ENCODE measurements around the gene ABLIM3.

DNA sequence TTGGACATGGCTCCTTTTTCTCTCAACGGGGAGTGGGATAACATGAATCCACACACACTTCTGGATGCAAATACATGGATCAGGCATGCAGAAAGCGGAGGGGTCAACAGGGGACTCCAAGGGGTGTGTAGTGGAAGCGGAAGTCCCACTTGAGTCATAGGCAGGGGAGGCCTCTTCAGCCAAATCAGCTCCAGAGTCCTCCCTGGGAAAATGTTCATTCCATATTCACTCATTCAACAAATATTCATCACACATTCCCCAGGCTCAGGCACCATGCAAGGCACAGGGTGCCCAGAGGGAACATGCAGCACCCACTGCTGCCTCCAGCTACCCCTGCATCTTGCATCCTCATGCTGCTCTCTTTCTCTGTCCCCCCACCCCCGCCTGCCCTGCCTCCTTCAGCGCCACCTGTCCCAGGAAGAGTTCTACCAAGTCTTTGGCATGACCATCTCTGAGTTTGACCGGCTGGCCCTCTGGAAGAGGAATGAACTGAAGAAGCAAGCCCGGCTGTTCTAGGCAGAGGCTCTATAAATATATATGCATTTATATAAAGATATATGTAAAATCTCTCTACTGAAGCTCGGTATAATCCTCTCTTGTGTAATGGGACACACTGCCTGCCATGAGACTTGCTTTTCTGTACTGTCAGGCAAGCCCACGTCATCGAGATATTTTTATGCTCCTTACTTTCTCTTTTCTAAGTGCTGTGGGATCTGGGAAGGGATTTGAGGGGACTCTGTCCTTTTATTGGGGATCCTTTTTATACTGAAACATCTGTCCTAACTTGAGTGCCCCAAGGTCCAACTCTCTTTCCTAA is 116.8 kb downstream of the ABLIM3 start:
- TF ChIP-seq, protein P1, sequence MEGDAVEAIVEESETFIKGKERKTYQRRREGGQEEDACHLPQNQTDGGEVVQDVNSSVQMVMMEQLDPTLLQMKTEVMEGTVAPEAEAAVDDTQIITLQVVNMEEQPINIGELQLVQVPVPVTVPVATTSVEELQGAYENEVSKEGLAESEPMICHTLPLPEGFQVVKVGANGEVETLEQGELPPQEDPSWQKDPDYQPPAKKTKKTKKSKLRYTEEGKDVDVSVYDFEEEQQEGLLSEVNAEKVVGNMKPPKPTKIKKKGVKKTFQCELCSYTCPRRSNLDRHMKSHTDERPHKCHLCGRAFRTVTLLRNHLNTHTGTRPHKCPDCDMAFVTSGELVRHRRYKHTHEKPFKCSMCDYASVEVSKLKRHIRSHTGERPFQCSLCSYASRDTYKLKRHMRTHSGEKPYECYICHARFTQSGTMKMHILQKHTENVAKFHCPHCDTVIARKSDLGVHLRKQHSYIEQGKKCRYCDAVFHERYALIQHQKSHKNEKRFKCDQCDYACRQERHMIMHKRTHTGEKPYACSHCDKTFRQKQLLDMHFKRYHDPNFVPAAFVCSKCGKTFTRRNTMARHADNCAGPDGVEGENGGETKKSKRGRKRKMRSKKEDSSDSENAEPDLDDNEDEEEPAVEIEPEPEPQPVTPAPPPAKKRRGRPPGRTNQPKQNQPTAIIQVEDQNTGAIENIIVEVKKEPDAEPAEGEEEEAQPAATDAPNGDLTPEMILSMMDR (conservative IDR thresholded peaks at IDR 0.05; ENCODE audit: low read length) = no peak
- TF ChIP-seq EZH2phosphoT487 (IDR thresholded peaks at IDR 0.05; ENCODE audit: borderline replicate concordance) = no peak
